Mammary epithelial cell (primary cell): ENCODE measurements around the gene ZNF444.

ENCODE experiments used
- CTCF ChIP-seq, 2 donors: IDR thresholded peaks in 1 of 2; conservative IDR thresholded peaks in 1 of 2; 2 replicates each; pipeline ENCODE4 v1.5.1; 2011 to 2012; ENCODE audit warnings: inconsistent platforms in 2 of 2, low read length in 2 of 2, mild to moderate bottlenecking in 2 of 2, control low read depth in 1 of 2, low read depth in 1 of 2; ENCODE audit not compliant: insufficient read depth in 1 of 2; ENCODE audit errors: extremely low read depth in 1 of 2
- EZH2 ChIP-seq: IDR thresholded peaks from 2 replicates; pipeline ENCODE4 v1.6.1; 2012; ENCODE audit warnings: low read length, inconsistent platforms, borderline replicate concordance

DNA sequence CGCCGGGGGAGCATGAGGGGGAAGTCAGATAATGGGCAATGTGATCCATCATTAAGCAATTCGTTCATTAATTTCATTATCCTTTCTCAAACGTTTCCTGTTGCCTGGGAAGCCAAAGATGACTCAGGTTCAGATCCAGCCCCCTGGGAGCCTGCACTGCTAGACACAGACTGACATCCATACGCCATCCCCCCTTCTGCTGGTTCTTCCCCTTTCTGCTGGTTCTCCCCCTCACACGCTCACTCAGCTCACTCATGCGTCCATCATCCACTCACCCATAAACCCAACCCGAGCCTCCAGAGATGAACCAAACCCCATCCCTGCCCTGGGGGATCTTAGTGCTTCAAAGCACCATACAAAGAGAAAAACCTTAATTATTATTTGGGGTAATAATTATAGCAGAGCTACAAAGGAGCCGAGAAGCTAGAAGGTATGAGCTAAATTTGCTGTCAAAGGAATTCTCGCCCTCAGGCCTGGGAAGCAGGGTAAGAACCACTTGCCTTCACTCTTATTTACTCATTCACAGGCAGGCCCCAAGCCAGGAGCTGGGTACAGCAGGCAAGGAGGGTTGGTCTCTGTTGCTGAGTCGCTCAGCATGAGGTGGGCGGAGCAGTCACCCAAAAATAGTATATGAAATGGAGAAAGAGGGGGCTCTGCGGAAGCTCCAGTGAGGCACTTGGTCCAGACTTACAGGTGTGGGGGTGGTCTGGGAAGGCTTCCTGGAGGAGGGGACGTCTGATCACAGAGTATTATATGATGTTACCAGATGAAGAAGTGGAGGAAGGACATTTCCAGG is 7.0 kb upstream of the ZNF444 start:
- no peak for TF ChIP-seq CTCF (conservative IDR thresholded peaks at IDR 0.05 in 1 of 2, IDR thresholded peaks at IDR 0.05 in 1 of 2; ENCODE audit: extremely low read depth in 1 of 2, insufficient read depth in 1 of 2, low read depth in 1 of 2, low read length in 2 of 2)
- TF ChIP-seq EZH2 = no peak
